GM12878 (cell line): Measurements from ENCODE around the gene RGS4. TPM values are rescaled to one million over a fixed set of nuclear protein-coding genes. Genes with fewer than 3 reads are reported as not detected.

Experiments
- ATAC-seq: fragments of 200-7000 bp; cut with Tn5 transposase; 3 replicates; pipeline ENCODE4 v1.9.1; 2020; ENCODE audit warnings: mild to moderate bottlenecking, moderate library complexity
- BruUV-seq: library from RNA; stranded (reverse); fragments of 400-500 nt; replicated peaks from 2 replicates; lab custom pipeline; 2021; lab: Mats Ljungman, UMichigan
- CTCF ChIA-PET: fragments of 300-600 bp; sonication (Branson Sonifier 250); formaldehyde crosslinking; extraction: SDS; loops from one replicate; lab custom pipeline; 2021; ENCODE audit warnings: inconsistent platforms; lab: Yijun Ruan, JAX
- POLR2A ChIA-PET: fragments of 350-600 bp; formaldehyde crosslinking; extraction: SDS; loops from one replicate; lab custom pipeline; 2021; ENCODE audit warnings: inconsistent platforms; lab: Charles Lee
- RAD21 ChIA-PET: fragments of 300-600 bp; sonication (Branson Sonifier 250); formaldehyde crosslinking; loops from one replicate; lab custom pipeline; 2023; ENCODE audit warnings: antibody characterized with exemption; ENCODE audit not compliant: unreplicated experiment; lab: Charles Lee
- SMC1A ChIA-PET: fragments of 300-600 bp; sonication (Branson Sonifier 250); formaldehyde crosslinking; loops from one replicate; lab custom pipeline; 2023; ENCODE audit not compliant: unreplicated experiment, uncharacterized antibody; lab: Charles Lee
- DNase-seq: peaks from one replicate; pipeline ENCODE4 v3.0.0-alpha.2; 2011; ENCODE audit warnings: low read depth, low spot score
- FAIRE-seq: peaks from 3 replicates; lab custom pipeline; 2011; peaks lifted over from hg19 to GRCh38; lab: Jason Lieb, UNC
- H2AFZ ChIP-seq: 2 replicates; pipeline ENCODE4 v1.6.0; 2011; ENCODE audit warnings: low read depth, low read length, control low read depth; ENCODE audit not compliant: control insufficient read depth
- H3K27ac ChIP-seq: 2 replicates; pipeline ENCODE4 v1.5.1; 2011; ENCODE audit warnings: control low read depth; ENCODE audit not compliant: control insufficient read depth, insufficient read depth
- H3K27me3 ChIP-seq, 2 experiments: replicated peaks in 1 of 2; 2 replicates each; pipeline versions ENCODE4 v1.6.0 to v1.6.1; 2011; ENCODE audit warnings: low read length in 1 of 2; ENCODE audit not compliant: control insufficient read depth in 2 of 2, insufficient read depth in 2 of 2
- H3K36me3 ChIP-seq, 2 experiments: 2 replicates each; pipeline ENCODE4 v1.5.1; 2011; ENCODE audit warnings: low read length in 1 of 2; ENCODE audit not compliant: control insufficient read depth in 2 of 2, insufficient read depth in 2 of 2
- H3K4me1 ChIP-seq: 2 replicates; pipeline ENCODE4 v1.6.1; 2011; ENCODE audit warnings: mild to moderate bottlenecking, low read length, moderate library complexity, mixed read lengths; ENCODE audit not compliant: control insufficient read depth, insufficient read depth
- H3K4me2 ChIP-seq: 2 replicates; pipeline ENCODE4 v1.6.0; 2011; ENCODE audit warnings: control low read depth; ENCODE audit not compliant: control insufficient read depth, insufficient read depth
- H3K4me3 ChIP-seq: fragments of 200-600 bp; sonication (generic); 2 replicates; pipeline ENCODE4 v1.5.1; 2016
- H3K79me2 ChIP-seq: 2 replicates; pipeline ENCODE4 v1.6.0; 2011; ENCODE audit warnings: low read length; ENCODE audit not compliant: control insufficient read depth, insufficient read depth
- H3K9ac ChIP-seq: 2 replicates; pipeline ENCODE4 v1.8.0; 2011; ENCODE audit warnings: low read length, control low read depth, mixed read lengths; ENCODE audit not compliant: control insufficient read depth, insufficient read depth
- H3K9me3 ChIP-seq: replicated peaks from 3 replicates; pipeline ENCODE4 v1.5.1; 2011; ENCODE audit warnings: mild to moderate bottlenecking, low read length; ENCODE audit not compliant: control insufficient read depth, insufficient read depth
- H4K20me1 ChIP-seq: 2 replicates; pipeline ENCODE4 v1.6.0; 2011; ENCODE audit not compliant: control insufficient read depth, insufficient read depth
- E4F1 ChIP-seq: fragments of 450-650 bp; IDR thresholded peaks from 2 replicates; pipeline ENCODE4 v1.6.1; 2018; ENCODE audit warnings: borderline replicate concordance, mild to moderate bottlenecking; ENCODE audit not compliant: partially characterized antibody
- GATAD2B ChIP-seq: fragments of 450-650 bp; conservative IDR thresholded peaks from 2 replicates; pipeline ENCODE4 v1.6.1; 2017; ENCODE audit warnings: low read depth, mild to moderate bottlenecking, moderate library complexity
- IKZF1 ChIP-seq: fragments of 450-650 bp; conservative IDR thresholded peaks from 2 replicates; pipeline ENCODE4 v1.6.1; 2017; ENCODE audit warnings: antibody characterized with exemption, mild to moderate bottlenecking
- JUND ChIP-seq: IDR thresholded peaks from 2 replicates; pipeline ENCODE4 v1.6.1; 2012; ENCODE audit warnings: low read depth, mild to moderate bottlenecking, low read length, improper control_type of control experiment, moderate library complexity
- LARP7 ChIP-seq: fragments of 450-650 bp; IDR thresholded peaks from 2 replicates; pipeline ENCODE4 v1.6.1; 2017; ENCODE audit warnings: mild to moderate bottlenecking
- MEF2B ChIP-seq: fragments of 450-650 bp; IDR thresholded peaks from 2 replicates; pipeline ENCODE4 v1.6.1; 2018; ENCODE audit warnings: mild to moderate bottlenecking, moderate library complexity; ENCODE audit not compliant: partially characterized antibody, poor library complexity, severe bottlenecking
- NR2C2 ChIP-seq: IDR thresholded peaks from 2 replicates; pipeline ENCODE4 v1.6.1; 2011; ENCODE audit warnings: borderline replicate concordance, low read depth; ENCODE audit not compliant: control insufficient read depth, insufficient read length
- RCOR1 ChIP-seq: conservative IDR thresholded peaks from 2 replicates; pipeline ENCODE4 v1.6.1; 2012; ENCODE audit warnings: low read depth, low read length, improper control_type of control experiment
- SIX5 ChIP-seq: IDR thresholded peaks from 2 replicates; pipeline ENCODE4 v1.6.1; 2011; ENCODE audit warnings: mild to moderate bottlenecking, low read depth, low read length, moderate library complexity; ENCODE audit not compliant: severe bottlenecking
- SMAD1 ChIP-seq: fragments of 450-650 bp; IDR thresholded peaks from 2 replicates; pipeline ENCODE4 v1.6.1; 2018; ENCODE audit warnings: mild to moderate bottlenecking, low read depth; ENCODE audit not compliant: partially characterized antibody
- SUZ12 ChIP-seq: fragments of 200-600 bp; sonication (generic); IDR thresholded peaks from one replicate; pipeline ENCODE4 v1.6.1; 2018; ENCODE audit warnings: antibody characterized with exemption, mild to moderate bottlenecking; ENCODE audit not compliant: unreplicated experiment
- TBL1XR1 ChIP-seq: IDR thresholded peaks from 2 replicates; pipeline ENCODE4 v1.6.1; 2012; ENCODE audit warnings: low read depth, low read length, improper control_type of control experiment
- USF2 ChIP-seq: IDR thresholded peaks from 2 replicates; pipeline ENCODE4 v1.6.1; 2011; ENCODE audit warnings: low read depth, low read length, improper control_type of control experiment, borderline replicate concordance
- WGBS: methylation state at CpG from one replicate; pipeline ENCODE4 v1.1.6; 2016; ENCODE audit warnings: low lambda C conversion rate; ENCODE audit not compliant: insufficient replicate concordance, insufficient coverage; ENCODE audit errors: missing lambda C conversion rate; 5-methylcytosine and 5-hydroxymethylcytosine counted together
- in situ Hi-C: fragments of 300-500 bp; cut with MboI; formaldehyde crosslinking; loops from 9 replicates; pipeline ENCODE4 v1.14.3; 2018; ENCODE audit warnings: mixed read lengths
- intact Hi-C: fragments of 100-400 bp; cut with micrococcal nuclease; formaldehyde crosslinking; loops from one replicate; pipeline ENCODE4 v1.14.2; 2022; ENCODE audit not compliant: unreplicated experiment
- polyA plus RNA-seq, 11 experiments: library from polyadenylated mRNA; depleted of rRNA in 4 of 11; unstranded in 6 of 11; stranded (reverse) in 5 of 11; fragments of >200 nt; fragmentation: Nextera tagmentation in 4 of 11; fragmentation: Illumina TruSeq in 1 of 11; extraction: Ambion mirVana in 4 of 11; extraction: Trizol in 1 of 11; gene quantifications; 1 replicate in 1 of 11; 2 replicates in 10 of 11; pipeline versions ENCODE4 v1.2.1 to v1.2.3, GENCODE V29; 2011 to 2016; ENCODE audit warnings: inconsistent platforms in 2 of 11, missing spikeins in 2 of 11, low read depth in 1 of 11
- total RNA-seq, 4 experiments: library from RNA; depleted of rRNA in 3 of 4; stranded (reverse); fragments of >200 nt in 3 of 4; fragmentation: Illumina TruSeq in 1 of 4; extraction: Trizol in 1 of 4; gene quantifications; 2 replicates each; pipeline versions ENCODE4 v1.2.1 to v1.2.3, GENCODE V29; 2013 to 2021

The RGS4 gene
- total and polyA plus RNA-seq, 10 of the 15 experiments (the other 5 are each of a cell fraction or from before 2014, with no cell fraction given), result 0.05 to 0.14 TPM; not detected in 8

- Histone ChIP-seq H3K4me1 (no peaks in the 10 kb centered on the region), H4K20me1 (no peaks in the 10 kb centered on the region), H3K4me2 (no peak overlapping the region), H3K9ac (no peak overlapping the region), H2AFZ (no peak overlapping the region), H3K9me3 (no peaks in the 10 kb centered on the region), H3K36me3 (no peaks in the 10 kb centered on the region), H3K79me2 (no peaks in the 10 kb centered on the region), H3K27me3 (0 out of 4 replicates have a peak, but pooled peaks cover 0 to 3% of the 10 kb centered on the region in 2 experiments), H3K27ac (no peak overlapping the region), H3K4me3 (no peak overlapping the region)
- SMC1A ChIA-PET, result no interaction called here
- FAIRE-seq (no peak), ATAC-seq (no peak), DNase-seq (no peak)
- RAD21 ChIA-PET, result no interaction called here
- 38% methylated on average over 6 of the region's 6 CpGs for WGBS
- TF ChIP-seq IKZF1 (no peak), MEF2B (no peak), NR2C2 (no peak), SUZ12 (no peak), GATAD2B (no peak), SMAD1 (no peak), LARP7 (no peak), TBL1XR1 (no peak), USF2 (no peak), JUND (no peak), E4F1 (no peak), SIX5 (no peak), RCOR1 (no peak)
- POLR2A ChIA-PET, result no interaction called here
- CTCF ChIA-PET, result no interaction called here
- BruUV-seq, result no TSS peak
- intact Hi-C loops (no loop called here), in situ Hi-C loops (no loop called here)
Measured at GRCh38 chr1:163047951-163048659, 21.1 kb upstream of the RGS4 start.
